ENCODE results near the gene RPS21. TPM values are rescaled to one million over a fixed set of nuclear protein-coding genes. Genes with fewer than 3 reads are reported as not detected.

RPS21 gene
- total and polyA plus RNA-seq, 2 of the 13 experiments (the other 11 are each of a cell fraction or from before 2014, with no cell fraction given), result 2,647 to 11,063 TPM

GRCh38 chr20:62354811-62355341 lies 32.0 kb upstream of the RPS21 start:
- no peaks in the 10 kb centered on the region for H3K27me3 ChIP-seq (ENCODE audit: control insufficient read depth in 1 of 2, insufficient read depth in 2 of 2, low read length in 2 of 2)
- ChIA-PET POLR2A (interaction anchor here (1.4 to 5.1 kb wide), 2 partner anchors 13 to 20 kb away, joined by 6 to 78 read pairs; partner anchors contain the start of gene LAMA5), CTCF (ENCODE audit: low intra/inter-chr PET ratio, low total read pairs) (no interaction called here)
- BruUV-seq (replicated peaks), result no TSS peak
- H3K27ac ChIP-seq (ENCODE audit: extremely low read length, insufficient read depth, low read length), result peak overlapping the region; percentile 21
- H2AFZ ChIP-seq (ENCODE audit: low read length), result no peak overlapping the region
- H3K4me1 ChIP-seq (ENCODE audit: insufficient read depth, low read length), result peaks cover 55% of the 10 kb centered on the region
- FAIRE-seq (no peak), DNase-seq (ENCODE audit: low spot score) (no peak), ATAC-seq (no peak)
- H3K36me3 ChIP-seq (replicated peaks in 1 of 2; ENCODE audit: control insufficient read depth in 1 of 2, insufficient read depth in 2 of 2, low read length in 2 of 2), result peaks cover 42 to 47% of the 10 kb centered on the region in 2 experiments
- peak overlapping the region in 1 of 3 experiments; percentile 16; a peak in 1 of 6 replicates for H3K4me3 ChIP-seq (replicated peaks in 1 of 3; ENCODE audit: insufficient read depth in 1 of 3, low read depth in 2 of 3, low read length in 3 of 3)
- H4K20me1 ChIP-seq (ENCODE audit: insufficient read depth, low read length), result peaks cover 20% of the 10 kb centered on the region; the same call in 1 of the 2 replicates
- 79% methylated on average over 4 of the region's 16 CpGs for WGBS (ENCODE audit: low lambda C conversion rate)
- H3K9me3 ChIP-seq (ENCODE audit: low read length), result no peaks in the 10 kb centered on the region
- in situ Hi-C loops (cut with HindIII; ENCODE audit: extremely low pct_ligation_motif_present, low pct_unique_long_range_greater_than_20kb) (no loop called here), intact Hi-C loops (cut with micrococcal nuclease; ENCODE audit: unreplicated experiment) (loop anchor here (2.0 kb wide), 1 partner anchor 16 kb away; no protein-coding TSS in a partner anchor)
- no peak overlapping the region for H3K4me2 ChIP-seq (ENCODE audit: low read depth, low read length)
- H3K79me2 ChIP-seq (ENCODE audit: insufficient read depth, low read length), result peaks cover 21% of the 10 kb centered on the region
- H3K9ac ChIP-seq (ENCODE audit: insufficient read depth, low read depth, low read length), result peak overlapping the region; percentile 42; the same call in 1 of the 2 replicates
- TF ChIP-seq ARID5B (CRISPR knock-in tag; IDR thresholded peaks at IDR 0.05) (no peak), SIN3B (IDR thresholded peaks at IDR 0.05; ENCODE audit: low read length) (no peak), ZHX2 (IDR thresholded peaks at IDR 0.05; ENCODE audit: low read depth) (no peak), ZHX2 (CRISPR knock-in tag; IDR thresholded peaks at IDR 0.05; ENCODE audit: borderline replicate concordance) (no peak), MTF1 (CRISPR knock-in tag; IDR thresholded peaks at IDR 0.05) (no peak), FOSL1 (CRISPR knock-in tag; IDR thresholded peaks at IDR 0.05; ENCODE audit: borderline replicate concordance) (no peak), UBTF (CRISPR knock-in tag; IDR thresholded peaks at IDR 0.05) (no peak), ZNF230 (CRISPR knock-in tag; IDR thresholded peaks at IDR 0.05) (no peak), ZNF10 (CRISPR knock-in tag; IDR thresholded peaks at IDR 0.05; ENCODE audit: borderline replicate concordance, low read depth) (no peak), SOX5 (CRISPR knock-in tag; IDR thresholded peaks at IDR 0.05; ENCODE audit: borderline replicate concordance) (no peak), SETDB1 (CRISPR knock-in tag; IDR thresholded peaks at IDR 0.05; ENCODE audit: borderline replicate concordance) (no peak), ARNT (IDR thresholded peaks at IDR 0.05) (no peak), RBFOX2 (IDR thresholded peaks at IDR 0.05; ENCODE audit: low read depth, low read length) (peak; percentile 69)

Data from HepG2 (cell line).